A204.1 (cell line): ENCODE results near the gene LANCL2.
"Not testable (repeated sequence)": the region's sequence is repeated elsewhere in the genome, so short reads cannot be mapped to it uniquely, and the experiment has no call there.

Source experiments
- FAIRE-seq: peaks from 2 replicates; lab custom pipeline; 2012; peaks lifted over from hg19 to GRCh38; lab: Jason Lieb, UNC

The LANCL2 gene

DNA sequence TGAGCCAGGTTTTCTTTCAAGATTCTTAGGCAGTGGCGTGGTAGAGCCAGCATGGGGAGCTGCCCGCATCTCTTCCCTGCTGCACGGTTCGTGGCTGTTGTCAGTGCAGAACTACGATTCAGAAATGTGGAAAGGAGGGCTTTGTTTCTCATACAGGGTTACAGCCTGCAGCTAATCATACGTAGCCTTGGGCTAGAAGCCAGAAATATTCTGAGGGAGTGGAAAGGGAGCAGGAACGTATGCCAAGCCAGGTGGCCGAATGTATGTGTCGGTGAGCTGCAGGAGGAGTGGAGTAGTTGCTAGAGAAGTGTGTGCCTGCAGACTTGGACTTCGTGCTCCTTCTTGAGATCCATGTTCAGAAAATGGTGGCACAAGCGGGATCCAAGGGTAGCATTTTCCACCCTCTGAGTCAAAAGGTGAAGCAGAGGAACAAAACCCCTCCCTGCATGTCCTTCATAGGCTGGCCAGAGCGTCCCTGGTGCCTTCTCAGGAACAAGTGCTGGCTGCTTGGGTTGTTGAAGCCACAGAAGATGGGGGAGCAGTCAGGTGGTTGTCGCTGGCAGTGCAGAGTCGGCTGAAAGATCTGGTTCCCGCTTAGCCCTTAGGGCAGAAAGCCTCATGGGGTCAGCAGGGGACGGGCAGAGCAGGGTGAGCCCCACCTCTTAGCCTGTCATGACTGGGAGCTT, 40.9 kb downstream of the LANCL2 start:
- no peak for FAIRE-seq

DNA sequence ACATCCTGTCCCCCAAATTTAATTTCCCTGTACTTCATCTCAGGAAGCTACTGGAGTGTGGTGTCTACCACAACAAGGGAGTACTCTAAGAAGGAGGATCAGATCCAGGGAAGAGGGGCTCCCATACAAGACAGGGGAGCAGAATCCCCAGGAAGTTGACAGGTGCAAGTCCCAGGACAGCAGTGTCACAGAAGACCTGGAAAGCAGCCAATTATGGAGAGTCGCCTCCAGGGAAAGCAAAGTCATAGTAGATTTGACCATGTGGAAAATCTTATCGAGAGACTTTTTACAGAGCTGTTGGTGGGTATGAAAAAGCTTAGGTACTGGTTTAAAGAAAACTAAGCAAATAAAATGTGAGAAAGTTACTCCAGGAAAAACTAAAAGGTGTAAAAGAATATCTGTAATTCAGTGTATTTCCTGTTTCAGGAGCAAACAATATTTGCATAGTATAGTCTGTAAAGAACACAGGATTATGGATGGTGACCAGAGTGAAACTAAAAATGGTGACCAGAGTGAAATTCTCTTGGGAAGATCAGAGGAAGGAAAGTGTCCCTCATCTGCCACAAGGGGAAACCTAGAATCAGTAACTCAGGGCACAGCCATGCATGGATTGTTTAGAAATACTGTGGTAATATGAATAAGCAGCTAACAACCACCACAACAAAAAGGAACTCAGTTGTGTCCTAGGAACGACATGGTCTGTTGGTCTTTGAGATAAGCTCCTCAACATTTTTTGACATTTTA, 44.5 kb downstream of the LANCL2 start:
- no peak for FAIRE-seq

DNA sequence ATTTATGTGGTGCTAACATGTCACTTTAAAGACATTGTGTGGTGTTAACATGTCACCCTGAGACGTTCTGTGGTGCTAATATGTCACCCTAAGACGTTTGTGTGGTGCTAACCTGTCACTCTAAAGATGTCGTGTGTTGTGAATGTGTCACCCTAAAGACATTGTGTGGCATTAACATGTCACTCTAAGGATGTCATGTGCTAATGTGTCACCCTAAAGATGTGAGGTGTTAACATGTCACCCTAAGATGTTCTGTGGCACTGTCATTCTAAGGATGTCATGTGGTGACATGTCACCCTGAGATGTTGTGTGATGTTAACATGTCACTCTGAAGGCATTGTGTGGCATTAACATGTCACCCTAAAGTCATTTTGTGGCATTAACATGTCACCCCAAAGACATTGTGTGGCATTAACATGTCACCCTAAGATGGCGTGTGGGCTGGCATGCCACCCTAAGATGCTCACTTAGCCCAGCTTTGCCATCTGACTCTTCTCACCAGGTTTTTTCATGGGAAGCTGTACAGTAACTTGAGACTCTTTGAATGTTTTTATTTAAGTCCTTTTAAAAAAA, 45.6 kb downstream of the LANCL2 start:
- no peak for FAIRE-seq

DNA sequence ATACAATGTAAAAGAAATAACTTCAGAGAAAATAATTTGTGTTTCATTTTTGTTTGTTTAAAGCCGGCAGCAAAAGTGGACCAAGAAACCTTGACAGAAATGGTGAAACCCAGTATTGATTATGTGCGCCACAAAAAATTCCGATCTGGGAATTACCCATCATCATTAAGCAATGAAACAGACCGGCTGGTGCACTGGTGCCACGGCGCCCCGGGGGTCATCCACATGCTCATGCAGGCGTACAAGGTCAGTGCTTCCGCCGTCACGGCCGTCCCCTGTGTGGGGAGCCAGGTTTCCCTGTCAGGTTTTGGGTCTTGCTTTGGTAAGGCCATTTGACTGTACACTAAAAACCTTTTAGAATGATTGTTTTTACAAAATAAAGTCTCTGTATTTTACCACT, 46.7 kb downstream of the LANCL2 start:
- FAIRE-seq, result no peak

DNA sequence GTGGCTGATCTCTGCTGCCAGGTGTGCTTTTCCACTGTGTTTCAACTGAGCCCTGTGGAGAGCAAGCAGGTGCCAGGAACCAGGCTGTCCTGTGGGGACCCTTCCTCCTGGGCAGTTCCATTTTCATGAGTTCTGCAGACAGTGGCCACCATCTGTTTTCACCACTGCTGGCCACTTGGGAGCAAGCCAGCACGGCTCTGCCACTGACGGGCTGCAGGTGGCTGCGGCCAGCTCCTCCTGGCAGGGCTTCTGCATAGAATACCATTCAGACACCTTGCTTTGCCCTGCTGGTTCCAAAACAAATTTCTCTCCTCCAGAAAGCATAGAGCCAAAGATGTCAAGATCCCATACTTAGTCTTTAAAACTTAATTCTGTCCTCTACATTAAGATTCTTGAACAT, 48.3 kb downstream of the LANCL2 start:
- no peak for FAIRE-seq

DNA sequence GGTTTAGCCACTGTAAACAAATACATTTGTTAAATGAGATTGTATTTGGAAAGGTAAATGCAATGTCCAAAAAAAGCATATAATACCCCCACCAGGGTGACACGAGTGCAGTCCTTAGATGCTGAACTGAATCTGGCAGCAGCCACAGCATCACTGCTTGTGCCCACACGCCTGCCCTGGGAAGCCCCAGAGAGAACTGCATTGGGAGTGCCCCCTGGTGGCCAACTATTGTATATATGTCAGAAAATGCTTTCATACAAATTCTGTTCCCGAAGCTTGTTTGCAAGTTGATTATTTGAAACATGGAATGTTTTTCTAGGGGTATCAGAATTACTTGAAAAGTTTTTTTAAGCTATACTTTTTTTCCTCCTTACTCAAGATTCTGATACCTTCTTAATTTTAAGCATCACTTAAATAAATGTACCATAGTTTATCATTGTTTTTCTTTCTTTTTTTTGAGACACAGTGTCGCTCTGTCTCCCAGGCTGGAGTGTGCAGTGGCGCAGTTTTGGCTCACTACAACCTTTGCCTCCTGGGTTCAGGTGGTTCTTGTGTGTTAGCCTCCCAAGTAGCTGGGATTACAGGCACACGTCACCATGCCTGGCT, 50.1 kb downstream of the LANCL2 start:
- FAIRE-seq, result peak; percentile 94

DNA sequence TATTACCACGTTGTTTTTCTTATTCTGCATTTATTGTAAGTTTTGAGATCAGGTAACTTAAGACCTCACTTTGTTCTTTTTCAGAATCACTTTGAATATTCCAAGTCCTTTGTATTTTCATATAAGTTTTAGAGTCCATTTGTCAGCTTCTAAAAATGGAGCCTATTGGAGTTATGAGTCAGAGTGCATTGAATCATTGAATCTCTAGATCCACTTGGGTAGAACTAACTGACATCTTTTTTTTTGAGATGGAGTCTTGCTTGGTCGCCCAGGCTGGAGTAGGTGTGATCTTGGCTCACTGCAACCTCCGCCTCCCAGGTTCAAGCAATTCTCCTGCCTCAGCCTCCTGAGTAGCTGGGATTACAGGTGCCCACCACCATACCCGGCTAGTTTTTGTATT, 52.3 kb downstream of the LANCL2 start:
- FAIRE-seq, result not testable (repeated sequence)

DNA sequence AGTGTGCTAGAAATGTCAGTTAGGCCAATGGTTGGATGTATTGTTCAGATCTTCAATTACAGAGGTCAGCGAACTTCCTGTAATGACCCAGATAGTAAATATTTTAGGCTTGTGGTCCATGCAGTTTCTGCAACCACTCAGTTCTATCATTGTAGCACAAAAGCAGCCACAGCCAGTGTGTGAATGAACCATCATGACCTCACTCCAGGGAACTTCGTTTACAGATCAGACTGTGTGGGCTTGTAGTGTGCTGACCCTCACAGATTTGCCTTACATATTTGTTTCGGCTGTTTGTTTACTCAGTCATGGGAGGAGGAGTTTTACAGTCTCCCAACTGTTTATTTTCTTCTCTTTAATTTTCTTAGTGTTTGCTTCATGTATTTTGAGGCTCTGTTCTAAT, 55.4 kb downstream of the LANCL2 start:
- FAIRE-seq, result no peak

DNA sequence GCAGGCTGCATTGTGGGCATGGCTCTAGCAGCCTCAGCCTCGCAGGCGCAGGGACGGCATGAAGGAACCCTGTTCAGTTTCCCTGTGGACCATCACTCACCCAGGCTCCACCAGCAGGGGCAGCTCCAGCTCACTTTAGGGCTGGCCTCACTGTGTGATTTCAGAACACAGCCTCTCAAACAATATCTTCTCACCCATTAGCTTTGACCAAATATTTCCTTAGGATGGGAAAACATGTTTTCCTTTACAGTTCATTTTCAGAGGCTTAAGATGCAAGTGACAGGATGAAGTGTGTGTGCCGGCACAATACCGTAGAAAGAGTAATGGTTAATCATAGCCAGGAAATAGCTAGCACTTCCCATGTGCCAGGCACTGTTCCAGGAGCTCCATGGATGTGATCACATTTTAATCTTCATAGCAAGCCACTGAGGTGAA, 58.2 kb downstream of the LANCL2 start:
- no peak for FAIRE-seq

DNA sequence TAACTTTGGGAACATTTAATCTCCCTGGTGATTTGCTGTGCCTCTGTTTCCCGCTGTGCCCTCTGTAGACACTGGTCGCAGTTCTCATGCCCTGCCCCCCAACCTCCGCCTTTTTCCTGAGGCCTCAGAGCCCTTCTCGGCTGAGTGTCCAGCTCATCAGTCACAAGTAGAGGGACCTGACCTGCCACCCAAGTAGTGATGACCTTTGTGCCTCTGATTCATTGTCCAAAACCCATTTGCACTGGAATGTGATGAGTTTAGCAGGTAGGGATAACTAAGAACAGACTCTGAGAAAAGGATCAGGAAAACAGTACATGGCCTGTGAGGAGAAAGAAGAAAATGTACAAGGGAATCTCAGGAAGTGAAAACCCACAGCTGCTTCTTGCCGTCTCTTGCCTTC, 58.8 kb downstream of the LANCL2 start:
- no peak for FAIRE-seq

DNA sequence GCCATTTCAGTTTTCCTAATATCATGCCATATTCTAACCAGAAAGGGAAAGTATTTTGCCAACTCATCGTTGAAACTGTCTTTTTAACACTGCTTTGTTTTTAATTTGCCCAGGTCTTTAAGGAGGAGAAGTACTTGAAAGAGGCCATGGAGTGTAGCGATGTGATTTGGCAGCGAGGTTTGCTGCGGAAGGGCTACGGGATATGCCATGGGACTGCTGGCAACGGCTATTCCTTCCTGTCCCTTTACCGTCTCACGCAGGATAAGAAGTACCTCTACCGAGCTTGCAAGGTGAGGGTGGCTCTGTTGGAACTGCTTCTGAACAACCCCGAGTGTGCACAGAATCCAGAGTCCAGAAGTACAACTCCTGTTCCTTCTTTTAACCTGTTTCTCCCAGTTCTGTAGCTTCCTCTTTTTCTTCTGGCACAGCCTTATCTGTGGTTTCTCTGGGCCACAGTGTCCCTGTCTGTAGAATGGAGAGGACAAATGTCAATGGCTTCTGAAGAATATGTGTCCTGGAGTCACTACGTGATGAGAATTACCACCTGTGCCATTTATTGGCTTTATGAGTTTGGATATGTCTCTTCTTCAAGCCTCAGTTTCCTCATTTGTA, 60.1 kb downstream of the LANCL2 start:
- FAIRE-seq, result no peak

DNA sequence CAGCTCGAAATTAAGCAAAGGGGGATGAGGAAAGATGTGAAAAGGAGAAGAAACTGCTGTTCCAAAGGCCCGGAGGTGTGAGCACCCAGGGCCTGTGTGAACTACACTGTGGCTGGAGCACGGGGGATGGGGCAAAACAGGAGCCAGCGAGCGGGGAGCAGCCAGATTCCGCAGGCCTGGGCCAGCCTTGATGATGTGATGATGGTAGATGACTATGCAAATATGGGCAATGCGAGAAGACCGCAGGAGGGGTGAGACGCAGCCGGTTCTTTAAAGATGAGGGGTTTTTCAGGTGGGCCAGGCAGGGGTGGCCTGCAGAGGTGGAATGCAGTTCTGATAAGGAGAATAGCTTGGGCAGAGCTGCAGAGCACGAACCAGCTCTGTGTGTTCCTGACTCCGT, 61.5 kb downstream of the LANCL2 start:
- FAIRE-seq, result no peak

DNA sequence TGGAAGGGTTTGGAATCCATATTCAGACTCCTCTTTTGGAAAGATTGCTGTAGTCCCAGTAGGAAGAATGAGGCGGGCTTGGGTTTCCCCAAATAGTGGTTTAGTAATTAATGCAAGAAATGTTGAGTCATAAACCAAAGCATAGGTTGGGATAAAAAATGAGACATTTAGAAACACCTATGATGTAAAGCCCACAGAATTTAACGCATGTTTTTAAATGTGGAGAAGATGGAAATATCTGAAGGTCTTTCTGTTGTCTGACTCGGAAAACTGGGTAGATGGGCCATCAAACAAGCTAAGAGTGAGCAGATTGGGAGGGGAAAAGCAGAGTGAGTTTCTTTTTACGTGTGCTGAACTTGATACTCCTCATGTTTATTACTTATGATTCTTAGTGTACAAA, 62.2 kb downstream of the LANCL2 start:
- FAIRE-seq, result no peak

DNA sequence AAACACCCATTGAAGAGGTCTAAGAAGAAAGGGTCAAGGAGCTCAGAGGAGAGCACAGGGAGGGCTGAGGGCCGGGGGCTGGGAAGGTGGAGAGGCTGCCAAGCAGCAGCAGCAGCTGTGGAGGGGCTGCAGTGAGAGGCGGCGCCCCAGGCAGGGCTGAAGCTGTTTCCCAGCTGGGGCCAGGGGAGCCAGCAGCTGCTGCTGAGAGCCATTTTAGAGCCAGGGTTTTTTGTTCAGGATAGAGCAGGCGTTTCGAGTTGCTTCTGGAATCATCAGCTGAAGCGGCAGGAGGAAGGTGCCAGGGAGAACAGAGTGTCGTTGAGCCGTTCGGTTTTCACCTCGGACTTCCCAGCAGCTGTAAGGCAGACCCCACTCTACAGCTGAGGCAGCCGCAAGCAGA, 62.7 kb downstream of the LANCL2 start:
- no peak for FAIRE-seq

DNA sequence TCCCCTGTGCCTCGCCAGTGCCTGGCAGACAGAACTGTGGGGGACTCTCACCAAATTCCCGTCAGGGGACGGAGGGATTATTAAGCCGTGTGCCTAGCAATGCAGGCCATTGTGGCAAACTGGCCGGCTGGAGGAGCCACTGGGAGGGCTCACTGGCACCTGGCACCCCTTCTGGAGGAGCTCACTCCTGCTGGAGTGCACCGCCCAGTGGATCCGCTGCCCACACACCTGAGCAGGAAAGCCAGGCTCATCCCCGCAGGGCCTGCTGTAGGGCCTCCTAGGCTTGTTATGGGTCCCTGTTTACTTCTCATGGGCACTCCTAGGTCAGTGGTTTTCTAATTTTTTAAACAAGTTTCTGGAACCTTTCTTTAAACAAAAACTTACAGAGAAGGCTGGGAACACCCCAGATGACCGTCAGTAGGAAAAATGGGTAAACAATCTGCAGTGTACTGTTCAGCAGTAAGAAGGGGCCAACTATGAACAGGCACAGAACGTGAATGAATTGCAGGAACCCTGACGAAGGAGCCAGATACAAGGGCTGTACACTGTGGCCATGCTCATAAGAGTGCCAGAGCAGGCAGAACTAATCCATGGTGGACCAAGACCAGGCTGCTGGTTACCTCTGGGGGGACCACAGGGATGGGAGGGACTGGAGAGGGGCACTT, 64.8 kb downstream of the LANCL2 start:
- no peak for FAIRE-seq

DNA sequence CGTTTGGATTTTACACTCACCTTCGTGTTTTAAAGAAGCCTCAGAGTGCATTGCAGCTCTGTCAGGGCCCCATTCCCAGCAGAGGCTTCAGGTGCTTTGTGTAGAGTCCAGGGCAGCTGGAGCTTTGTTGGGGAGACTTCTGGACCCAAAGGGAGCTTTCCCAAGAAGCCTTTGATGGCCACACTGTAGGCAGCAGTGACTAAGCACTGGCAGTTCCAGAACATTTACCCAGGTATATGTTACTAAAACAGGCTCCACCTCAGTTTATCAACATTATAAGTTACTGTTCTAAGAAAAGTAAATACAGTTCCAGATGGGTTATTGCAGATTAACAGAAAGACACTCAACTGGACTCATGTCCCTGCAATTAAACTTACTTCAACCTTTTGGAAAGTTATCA, 66.8 kb downstream of the LANCL2 start:
- FAIRE-seq, result no peak

DNA sequence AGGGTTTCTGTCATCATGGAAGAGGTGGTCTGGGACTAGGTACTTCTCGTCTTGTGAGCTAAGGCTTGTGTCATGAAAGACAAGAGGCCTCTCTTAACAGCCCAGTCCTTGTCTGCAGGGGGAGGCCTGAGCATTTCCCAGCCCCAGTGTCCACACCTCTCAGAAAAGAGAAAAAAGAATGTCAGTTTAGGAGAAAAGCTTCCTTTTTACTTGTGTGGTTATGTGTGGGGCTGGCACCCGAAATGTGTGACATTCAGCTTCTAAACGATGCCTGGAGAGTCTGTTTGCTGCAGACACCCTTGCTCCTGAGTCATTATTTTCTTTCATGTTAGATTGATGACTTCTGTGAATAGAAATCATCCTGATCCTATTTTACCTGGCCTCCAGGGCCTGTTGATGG, 67.4 kb downstream of the LANCL2 start:
- no peak for FAIRE-seq

DNA sequence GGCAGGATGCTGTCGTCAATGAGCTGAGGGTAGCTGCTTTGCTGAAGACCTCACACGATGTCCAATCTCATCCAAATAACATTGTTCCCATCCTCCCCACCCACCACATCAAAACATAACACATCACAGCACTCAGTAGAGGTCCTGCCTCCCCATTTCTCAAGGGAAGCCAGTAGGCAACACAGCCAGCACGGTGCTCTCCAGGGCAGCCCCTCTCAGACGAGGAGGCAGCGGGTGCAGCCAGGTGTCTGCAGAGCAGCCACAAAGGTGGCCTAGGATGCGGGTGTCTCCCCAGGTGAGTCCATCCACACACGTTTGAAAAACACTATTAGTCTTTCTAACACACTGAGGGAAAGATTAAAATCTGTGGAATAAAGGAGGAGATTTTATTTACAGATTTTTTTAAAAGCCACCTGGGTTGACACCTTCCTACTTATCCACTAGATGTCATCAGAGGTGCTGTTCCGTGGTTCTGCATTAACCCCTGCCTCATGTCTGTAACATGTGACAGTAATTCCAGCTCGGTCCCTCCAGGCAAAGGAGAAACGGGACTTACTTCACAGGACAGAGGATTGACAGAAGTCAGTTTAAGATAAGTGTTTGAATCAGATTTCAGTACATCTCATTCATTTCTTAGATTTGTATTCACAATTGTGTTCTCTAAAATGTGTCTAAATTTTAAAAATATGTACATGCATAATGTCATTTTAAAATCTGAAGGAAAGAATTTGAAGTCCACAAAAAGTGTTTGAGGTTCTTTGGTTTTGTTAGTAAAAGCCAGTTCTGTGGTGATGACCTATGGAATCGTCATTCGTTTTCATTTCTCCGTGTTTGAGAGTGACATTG, 68.0 kb downstream of the LANCL2 start:
- no peak for FAIRE-seq

DNA sequence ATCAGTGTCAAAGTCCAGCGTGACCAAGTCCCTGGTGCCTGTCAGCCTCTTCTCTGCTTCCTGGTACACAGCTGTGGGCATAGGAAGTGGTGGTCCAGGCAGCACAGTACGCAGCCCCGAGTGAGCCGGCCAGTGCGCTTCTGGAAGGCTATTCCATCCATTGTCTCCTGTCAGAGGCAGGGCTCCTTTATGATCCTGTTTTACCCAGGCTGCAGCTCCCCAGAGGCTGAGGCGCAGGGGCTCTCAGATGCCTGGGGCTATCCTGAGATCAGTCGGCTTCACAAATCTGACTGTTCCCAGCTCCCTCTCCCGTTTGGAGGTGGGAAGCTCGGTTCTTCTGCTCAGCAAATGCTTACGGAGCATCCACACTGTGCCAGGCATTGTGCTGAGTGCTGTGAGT, 70.3 kb downstream of the LANCL2 start:
- FAIRE-seq, result no peak

DNA sequence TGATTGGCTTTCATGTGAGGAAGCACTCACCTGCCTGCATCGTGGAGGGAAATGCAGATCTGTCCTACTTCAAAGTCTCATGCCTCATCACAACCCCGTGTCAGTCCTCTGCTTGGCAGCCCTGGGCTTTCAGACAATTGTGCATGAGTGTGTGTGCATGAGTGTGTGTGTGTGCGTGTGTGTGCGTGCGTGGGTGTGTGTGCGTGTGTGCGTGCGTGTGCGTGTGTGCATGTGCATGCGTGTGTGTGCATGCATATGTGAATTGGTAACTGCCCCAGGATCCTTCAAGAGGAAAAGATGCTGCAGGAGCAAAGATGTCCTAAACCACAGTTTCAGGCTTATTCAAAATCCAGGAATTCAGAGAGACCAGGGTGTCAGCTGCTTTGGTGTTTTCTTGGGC, 71.3 kb downstream of the LANCL2 start:
- no peak for FAIRE-seq

DNA sequence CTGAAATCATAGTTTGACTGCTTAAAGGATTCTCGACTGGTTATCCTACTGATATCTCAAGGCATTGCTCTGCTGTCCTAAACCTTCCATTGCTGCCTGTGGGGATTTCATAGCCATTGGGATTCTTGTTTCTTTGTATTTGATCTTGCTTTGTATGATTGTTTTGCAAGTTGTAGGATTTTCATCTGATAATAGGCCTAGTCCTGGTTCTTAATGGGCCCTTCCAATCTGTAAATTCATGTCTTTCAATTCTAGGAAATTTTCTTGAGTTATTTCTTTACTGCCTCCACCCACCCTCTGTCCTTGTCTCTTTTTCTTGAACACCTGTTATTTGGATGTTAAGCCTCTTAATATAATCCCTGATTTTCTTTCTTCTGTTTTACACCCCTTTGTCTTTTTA, 72.2 kb downstream of the LANCL2 start:
- FAIRE-seq, result no peak
